NCI-H146 treated with DMSO at 0.1 percent for 48 hours (cell line): Measurements from ENCODE around the gene PRXL2A.

Experiments
- DNase-seq: peaks from one replicate; lab custom pipeline; 2025; ENCODE audit not compliant: unreplicated experiment; lab: John Stamatoyannopoulos, UW

Gene PRXL2A

GRCh38 chr10:80443531-80443974, 35.2 kb downstream of the PRXL2A start:
- DNase-seq, result no peak

GRCh38 chr10:80444124-80444523, 35.8 kb downstream of the PRXL2A start:
- DNase-seq, result no peak

GRCh38 chr10:80444646-80445319, 36.4 kb downstream of the PRXL2A start:
- DNase-seq, result peak; percentile 23

GRCh38 chr10:80447436-80448190, 39.3 kb downstream of the PRXL2A start:
- no peak for DNase-seq

GRCh38 chr10:80448209-80448942, 40.0 kb downstream of the PRXL2A start:
- no peak for DNase-seq

GRCh38 chr10:80449520-80449919, 41.2 kb downstream of the PRXL2A start:
- no peak for DNase-seq

- DNase-seq, result no peak
Measured at GRCh38 chr10:80451132-80451531, 42.8 kb downstream of the PRXL2A start.

- DNase-seq, result no peak
Measured at GRCh38 chr10:80452069-80452468, 43.7 kb downstream of the PRXL2A start.

- no peak for DNase-seq
Measured at GRCh38 chr10:80452640-80453039, 44.3 kb downstream of the PRXL2A start.

GRCh38 chr10:80453056-80453841, 44.9 kb downstream of the PRXL2A start:
- no peak for DNase-seq

- DNase-seq, result peak; percentile 53
Measured at GRCh38 chr10:80453842-80454512, 45.6 kb downstream of the PRXL2A start, which contains the start of gene TSPAN14. TSS of gene TSPAN14 (plus strand) at chr10:80454310. CDS start at chr10:80489234, 34,924 bp downstream.

GRCh38 chr10:80454513-80455460, 46.4 kb downstream of the PRXL2A start:
- peak; percentile 35 for DNase-seq

- DNase-seq, result no peak
Measured at GRCh38 chr10:80455461-80456349, 47.4 kb downstream of the PRXL2A start.

- no peak for DNase-seq
Measured at GRCh38 chr10:80457554-80458262, 49.4 kb downstream of the PRXL2A start.

- DNase-seq, result no peak
Measured at GRCh38 chr10:80458263-80458625, 49.9 kb downstream of the PRXL2A start.

GRCh38 chr10:80458638-80459037, 50.3 kb downstream of the PRXL2A start:
- DNase-seq, result no peak

GRCh38 chr10:80459047-80459865, 50.9 kb downstream of the PRXL2A start:
- DNase-seq, result no peak
